ENCODE data around the gene ZGLP1. TPM values are rescaled to one million over a fixed set of nuclear protein-coding genes. Genes with fewer than 3 reads are reported as not detected.

The ZGLP1 gene
- total and polyA plus RNA-seq, 2 donors (not counting 1 experiment from before 2014, with no cell fraction given) = 6.4 to 8.0 TPM

DNA sequence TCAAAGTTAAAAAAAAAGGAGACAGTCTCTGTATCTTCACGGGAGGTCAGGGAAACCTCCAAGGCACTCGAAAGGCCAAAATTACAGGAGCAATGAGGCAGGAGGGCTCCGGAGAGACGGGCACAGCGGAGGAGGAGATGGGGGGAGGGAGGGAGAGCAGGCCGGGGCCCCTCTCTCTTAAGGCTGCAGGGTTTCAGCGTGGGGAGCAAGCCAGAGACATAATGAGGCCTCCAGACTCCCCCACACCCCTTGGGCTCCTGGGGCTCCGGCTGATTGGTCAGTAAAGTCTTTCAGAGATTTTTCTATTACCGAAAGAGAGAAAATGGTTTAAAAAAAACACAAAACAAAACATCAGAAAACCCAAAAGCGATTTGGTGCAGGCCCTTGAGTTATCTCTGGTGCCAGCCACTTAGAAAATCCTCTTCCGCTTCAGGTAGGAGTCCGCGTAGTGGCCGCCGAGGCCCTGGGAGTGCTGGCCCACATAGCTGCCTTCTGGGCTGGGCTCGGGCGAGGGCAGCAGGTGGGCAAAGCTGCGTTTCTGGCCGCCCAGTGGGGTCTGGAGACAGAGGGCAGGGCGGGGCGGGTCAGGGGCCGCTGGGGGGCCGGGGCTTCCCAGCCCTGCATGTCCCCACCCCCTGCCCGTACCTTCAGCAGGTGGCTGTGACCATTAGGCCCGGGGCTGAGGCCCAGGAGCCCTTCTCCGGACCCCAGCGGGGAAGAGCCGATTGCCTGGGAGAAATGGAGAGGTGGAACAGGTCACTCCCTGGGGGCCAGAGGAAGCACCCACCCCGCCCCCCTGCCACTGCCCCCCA is 7.6 kb upstream of the ZGLP1 start:
- DNase-seq (no peak), ATAC-seq (ENCODE audit: low read depth) (no peak)
- H3K27ac ChIP-seq (ENCODE audit: low read length in 2 of 2) = no peak overlapping the region
- Mint-ChIP-seq H3K27me3 (no peaks in the 10 kb centered on the region), H3K4me3 (no peak overlapping the region), H3K4me1 (peaks cover 14% of the 10 kb centered on the region), H3K9me3 (ENCODE audit: insufficient read depth) (no peaks in the 10 kb centered on the region), H3K27ac (no peak overlapping the region)
- POLR2A ChIA-PET = interaction anchor here (0.6 to 0.9 kb wide), 3 partner anchors 26 to 57 kb away, joined by 3 to 8 read pairs (median 4); no protein-coding TSS in a partner anchor
- H3K4me3 ChIP-seq (ENCODE audit: control extremely low read depth in 1 of 5, extremely low read depth in 1 of 5, insufficient read depth in 1 of 5, low read depth in 2 of 5, low read length in 4 of 5) = no peak overlapping the region
- no peak overlapping the region for H3K4me2 ChIP-seq (replicated peaks; ENCODE audit: low read depth, low read length, poor library complexity, severe bottlenecking)
- H3K27me3 ChIP-seq (replicated peaks in 1 of 4; ENCODE audit: control extremely low read depth in 1 of 4, control insufficient read depth in 3 of 4, insufficient read depth in 4 of 4, low read length in 3 of 4) = no peaks in the 10 kb centered on the region
- H3K79me2 ChIP-seq (ENCODE audit: control insufficient read depth, insufficient read depth, low read length) = peaks cover 3% of the 10 kb centered on the region
- H2AFZ ChIP-seq (ENCODE audit: insufficient read depth, low read depth, low read length, poor library complexity, severe bottlenecking) = no peak overlapping the region
- peaks cover 6 to 14% of the 10 kb centered on the region in 2 donors for H3K4me1 ChIP-seq (ENCODE audit: control insufficient read depth in 2 of 2, insufficient read depth in 2 of 2, low read length in 2 of 2)
- peaks cover 6% of the 10 kb centered on the region for H4K20me1 ChIP-seq (ENCODE audit: control insufficient read depth, insufficient read depth, low read length, poor library complexity, severe bottlenecking)
- no peak overlapping the region for H3K9ac ChIP-seq (ENCODE audit: low read length)
- peaks cover 0 to 32% of the 10 kb centered on the region in 2 experiments for H3K36me3 ChIP-seq (replicated peaks in 1 of 2; ENCODE audit: control extremely low read depth in 1 of 2, control insufficient read depth in 1 of 2, extremely low read depth in 1 of 2, insufficient read depth in 2 of 2, low read length in 1 of 2)
- no peaks in the 10 kb centered on the region for H3K9me3 ChIP-seq (ENCODE audit: control extremely low read depth in 1 of 3, control insufficient read depth in 2 of 3, insufficient read depth in 1 of 3, low read length in 2 of 3)
- CTCF ChIA-PET = no interaction called here
- intact Hi-C loops (cut with micrococcal nuclease) = no loop called here
- WGBS (ENCODE audit: insufficient coverage) = 93% methylated on average over 19 of the region's 29 CpGs
- no peak for TF ChIP-seq EZH2 (IDR thresholded peaks at IDR 0.05; ENCODE audit: borderline replicate concordance, insufficient read depth, low read depth, low read length, poor library complexity, severe bottlenecking)
- TF ChIP-seq, protein P1, sequence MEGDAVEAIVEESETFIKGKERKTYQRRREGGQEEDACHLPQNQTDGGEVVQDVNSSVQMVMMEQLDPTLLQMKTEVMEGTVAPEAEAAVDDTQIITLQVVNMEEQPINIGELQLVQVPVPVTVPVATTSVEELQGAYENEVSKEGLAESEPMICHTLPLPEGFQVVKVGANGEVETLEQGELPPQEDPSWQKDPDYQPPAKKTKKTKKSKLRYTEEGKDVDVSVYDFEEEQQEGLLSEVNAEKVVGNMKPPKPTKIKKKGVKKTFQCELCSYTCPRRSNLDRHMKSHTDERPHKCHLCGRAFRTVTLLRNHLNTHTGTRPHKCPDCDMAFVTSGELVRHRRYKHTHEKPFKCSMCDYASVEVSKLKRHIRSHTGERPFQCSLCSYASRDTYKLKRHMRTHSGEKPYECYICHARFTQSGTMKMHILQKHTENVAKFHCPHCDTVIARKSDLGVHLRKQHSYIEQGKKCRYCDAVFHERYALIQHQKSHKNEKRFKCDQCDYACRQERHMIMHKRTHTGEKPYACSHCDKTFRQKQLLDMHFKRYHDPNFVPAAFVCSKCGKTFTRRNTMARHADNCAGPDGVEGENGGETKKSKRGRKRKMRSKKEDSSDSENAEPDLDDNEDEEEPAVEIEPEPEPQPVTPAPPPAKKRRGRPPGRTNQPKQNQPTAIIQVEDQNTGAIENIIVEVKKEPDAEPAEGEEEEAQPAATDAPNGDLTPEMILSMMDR (IDR thresholded peaks at IDR 0.05) = no peak

Measured in B cell (primary cell).